HL-60 (cell line): ENCODE data around the gene DHTKD1.

Source experiments
- GABPA ChIP-seq: IDR thresholded peaks from 2 replicates; pipeline ENCODE4 v1.6.1; 2012; ENCODE audit warnings: low read depth
- POLR2AphosphoS5 ChIP-seq: IDR thresholded peaks from 2 replicates; pipeline ENCODE4 v1.6.1; 2012; ENCODE audit warnings: low read depth
- SPI1 ChIP-seq: IDR thresholded peaks from 2 replicates; pipeline ENCODE4 v1.6.1; 2012; ENCODE audit warnings: low read depth, mild to moderate bottlenecking, borderline replicate concordance
- TF ChIP-seq, protein P1 (sequence below): IDR thresholded peaks from 2 replicates; pipeline ENCODE4 v1.6.1; 2012; ENCODE audit warnings: low read depth; ENCODE audit not compliant: insufficient replicate concordance
- TF ChIP-seq, protein P2 (sequence below): IDR thresholded peaks from one replicate; pipeline ENCODE4 v1.5.1; 2011; ENCODE audit warnings: low read length, control low read depth, inconsistent platforms; ENCODE audit not compliant: insufficient read depth

DNA sequence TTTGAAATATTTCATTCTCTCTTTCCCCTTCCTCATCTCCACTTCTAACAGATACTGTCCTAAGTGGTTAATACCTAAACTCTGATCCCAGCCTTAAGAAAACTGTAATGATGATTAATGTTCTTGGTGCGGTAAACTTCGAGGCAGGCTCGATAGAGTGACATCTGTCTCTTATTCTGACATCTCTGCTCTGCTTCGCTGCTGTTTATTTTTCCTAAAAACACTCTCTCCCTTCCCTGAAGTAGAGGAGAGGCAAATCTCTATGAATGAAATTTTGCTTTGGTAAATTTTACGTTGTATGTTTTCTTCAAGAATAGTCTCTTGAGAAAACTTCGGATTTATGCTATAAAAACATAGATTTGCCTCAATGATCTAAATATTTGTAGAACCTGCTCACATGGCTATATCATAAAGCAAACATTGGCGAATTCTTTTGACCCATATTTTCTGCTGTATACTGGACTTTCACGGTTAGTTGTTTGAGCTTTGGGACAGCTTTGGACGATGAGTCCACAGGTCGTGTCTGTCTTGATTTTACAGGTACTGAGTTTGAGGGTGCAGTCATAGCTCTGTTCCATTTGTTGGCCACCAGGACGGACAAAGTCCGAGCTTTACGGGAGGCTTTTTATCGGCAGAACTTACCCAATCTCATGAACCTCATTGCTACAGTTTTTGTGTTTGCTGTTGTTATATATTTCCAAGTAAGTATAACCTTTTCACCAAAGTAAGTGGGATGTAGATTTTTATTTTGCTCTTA, 87.8 kb downstream of the DHTKD1 start:
- TF ChIP-seq GABPA (no peak), POLR2AphosphoS5 (no peak), SPI1 (no peak)
- TF ChIP-seq, protein P1, sequence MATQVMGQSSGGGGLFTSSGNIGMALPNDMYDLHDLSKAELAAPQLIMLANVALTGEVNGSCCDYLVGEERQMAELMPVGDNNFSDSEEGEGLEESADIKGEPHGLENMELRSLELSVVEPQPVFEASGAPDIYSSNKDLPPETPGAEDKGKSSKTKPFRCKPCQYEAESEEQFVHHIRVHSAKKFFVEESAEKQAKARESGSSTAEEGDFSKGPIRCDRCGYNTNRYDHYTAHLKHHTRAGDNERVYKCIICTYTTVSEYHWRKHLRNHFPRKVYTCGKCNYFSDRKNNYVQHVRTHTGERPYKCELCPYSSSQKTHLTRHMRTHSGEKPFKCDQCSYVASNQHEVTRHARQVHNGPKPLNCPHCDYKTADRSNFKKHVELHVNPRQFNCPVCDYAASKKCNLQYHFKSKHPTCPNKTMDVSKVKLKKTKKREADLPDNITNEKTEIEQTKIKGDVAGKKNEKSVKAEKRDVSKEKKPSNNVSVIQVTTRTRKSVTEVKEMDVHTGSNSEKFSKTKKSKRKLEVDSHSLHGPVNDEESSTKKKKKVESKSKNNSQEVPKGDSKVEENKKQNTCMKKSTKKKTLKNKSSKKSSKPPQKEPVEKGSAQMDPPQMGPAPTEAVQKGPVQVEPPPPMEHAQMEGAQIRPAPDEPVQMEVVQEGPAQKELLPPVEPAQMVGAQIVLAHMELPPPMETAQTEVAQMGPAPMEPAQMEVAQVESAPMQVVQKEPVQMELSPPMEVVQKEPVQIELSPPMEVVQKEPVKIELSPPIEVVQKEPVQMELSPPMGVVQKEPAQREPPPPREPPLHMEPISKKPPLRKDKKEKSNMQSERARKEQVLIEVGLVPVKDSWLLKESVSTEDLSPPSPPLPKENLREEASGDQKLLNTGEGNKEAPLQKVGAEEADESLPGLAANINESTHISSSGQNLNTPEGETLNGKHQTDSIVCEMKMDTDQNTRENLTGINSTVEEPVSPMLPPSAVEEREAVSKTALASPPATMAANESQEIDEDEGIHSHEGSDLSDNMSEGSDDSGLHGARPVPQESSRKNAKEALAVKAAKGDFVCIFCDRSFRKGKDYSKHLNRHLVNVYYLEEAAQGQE = no peak
- TF ChIP-seq, protein P2, sequence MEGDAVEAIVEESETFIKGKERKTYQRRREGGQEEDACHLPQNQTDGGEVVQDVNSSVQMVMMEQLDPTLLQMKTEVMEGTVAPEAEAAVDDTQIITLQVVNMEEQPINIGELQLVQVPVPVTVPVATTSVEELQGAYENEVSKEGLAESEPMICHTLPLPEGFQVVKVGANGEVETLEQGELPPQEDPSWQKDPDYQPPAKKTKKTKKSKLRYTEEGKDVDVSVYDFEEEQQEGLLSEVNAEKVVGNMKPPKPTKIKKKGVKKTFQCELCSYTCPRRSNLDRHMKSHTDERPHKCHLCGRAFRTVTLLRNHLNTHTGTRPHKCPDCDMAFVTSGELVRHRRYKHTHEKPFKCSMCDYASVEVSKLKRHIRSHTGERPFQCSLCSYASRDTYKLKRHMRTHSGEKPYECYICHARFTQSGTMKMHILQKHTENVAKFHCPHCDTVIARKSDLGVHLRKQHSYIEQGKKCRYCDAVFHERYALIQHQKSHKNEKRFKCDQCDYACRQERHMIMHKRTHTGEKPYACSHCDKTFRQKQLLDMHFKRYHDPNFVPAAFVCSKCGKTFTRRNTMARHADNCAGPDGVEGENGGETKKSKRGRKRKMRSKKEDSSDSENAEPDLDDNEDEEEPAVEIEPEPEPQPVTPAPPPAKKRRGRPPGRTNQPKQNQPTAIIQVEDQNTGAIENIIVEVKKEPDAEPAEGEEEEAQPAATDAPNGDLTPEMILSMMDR = no peak
